ENCODE measurements around the gene TRAP1. TPM values are rescaled to one million over a fixed set of nuclear protein-coding genes. Genes with fewer than 3 reads are reported as not detected.

The TRAP1 gene
- total RNA-seq, 1 experiment from 2014 or later, result 274 TPM

DNA sequence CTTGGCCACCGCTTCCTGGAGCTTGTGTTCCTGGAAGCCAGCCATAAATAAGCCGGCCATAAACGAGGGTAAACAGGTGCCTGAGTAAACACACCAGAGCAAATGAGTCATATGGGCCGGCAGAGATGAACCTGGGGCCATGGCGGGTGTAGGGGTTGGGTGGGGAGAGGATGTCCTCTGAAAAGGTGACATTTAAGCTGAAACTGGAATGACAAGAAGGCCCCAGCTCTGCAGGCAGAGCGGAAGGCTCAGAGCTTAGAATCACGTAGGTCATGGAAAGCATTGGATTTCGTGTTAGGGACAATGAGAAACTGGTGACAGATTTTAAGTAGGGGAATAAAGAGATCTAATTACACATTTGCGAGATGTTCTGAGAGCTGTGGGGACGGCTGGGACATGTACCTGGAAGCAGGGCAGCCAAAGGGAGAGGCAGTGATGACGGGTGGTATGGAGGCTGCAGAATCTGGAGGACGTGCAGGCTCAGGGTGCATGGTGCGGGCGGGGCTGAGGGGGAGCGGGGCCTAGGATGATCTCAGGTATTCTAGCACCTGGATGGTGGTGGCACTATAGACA, 70.9 kb downstream of the TRAP1 start:
- CTCF ChIA-PET, result interaction anchor here (1.0 kb wide), 1 partner anchor 14 kb away, joined by 4 read pairs; no protein-coding TSS in a partner anchor
- H3K4me3 Mint-ChIP-seq (ENCODE audit: unreplicated experiment), result no peak overlapping the region
- peak; percentile 68 for DNase-seq (ENCODE audit: unreplicated experiment)
- H3K27me3 Mint-ChIP-seq (ENCODE audit: insufficient read depth, unreplicated experiment), result no peaks in the 10 kb centered on the region
- H3K4me1 Mint-ChIP-seq (ENCODE audit: insufficient read depth, unreplicated experiment), result peaks cover 13% of the 10 kb centered on the region
- POLR2A ChIA-PET, result no interaction called here
- H3K9me3 Mint-ChIP-seq (ENCODE audit: unreplicated experiment), result no peaks in the 10 kb centered on the region
- TF ChIP-seq, protein P1, sequence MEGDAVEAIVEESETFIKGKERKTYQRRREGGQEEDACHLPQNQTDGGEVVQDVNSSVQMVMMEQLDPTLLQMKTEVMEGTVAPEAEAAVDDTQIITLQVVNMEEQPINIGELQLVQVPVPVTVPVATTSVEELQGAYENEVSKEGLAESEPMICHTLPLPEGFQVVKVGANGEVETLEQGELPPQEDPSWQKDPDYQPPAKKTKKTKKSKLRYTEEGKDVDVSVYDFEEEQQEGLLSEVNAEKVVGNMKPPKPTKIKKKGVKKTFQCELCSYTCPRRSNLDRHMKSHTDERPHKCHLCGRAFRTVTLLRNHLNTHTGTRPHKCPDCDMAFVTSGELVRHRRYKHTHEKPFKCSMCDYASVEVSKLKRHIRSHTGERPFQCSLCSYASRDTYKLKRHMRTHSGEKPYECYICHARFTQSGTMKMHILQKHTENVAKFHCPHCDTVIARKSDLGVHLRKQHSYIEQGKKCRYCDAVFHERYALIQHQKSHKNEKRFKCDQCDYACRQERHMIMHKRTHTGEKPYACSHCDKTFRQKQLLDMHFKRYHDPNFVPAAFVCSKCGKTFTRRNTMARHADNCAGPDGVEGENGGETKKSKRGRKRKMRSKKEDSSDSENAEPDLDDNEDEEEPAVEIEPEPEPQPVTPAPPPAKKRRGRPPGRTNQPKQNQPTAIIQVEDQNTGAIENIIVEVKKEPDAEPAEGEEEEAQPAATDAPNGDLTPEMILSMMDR (IDR thresholded peaks at IDR 0.05; ENCODE audit: unreplicated experiment), result no peak
- peak overlapping the region; percentile 23 for H3K27ac Mint-ChIP-seq (ENCODE audit: low read depth, unreplicated experiment)
- intact Hi-C loops (cut with micrococcal nuclease), result no loop called here
- no peaks in the 10 kb centered on the region for H3K36me3 Mint-ChIP-seq (ENCODE audit: insufficient read depth, unreplicated experiment)
- no TSS peak for BruUV-seq (replicated peaks)

DNA sequence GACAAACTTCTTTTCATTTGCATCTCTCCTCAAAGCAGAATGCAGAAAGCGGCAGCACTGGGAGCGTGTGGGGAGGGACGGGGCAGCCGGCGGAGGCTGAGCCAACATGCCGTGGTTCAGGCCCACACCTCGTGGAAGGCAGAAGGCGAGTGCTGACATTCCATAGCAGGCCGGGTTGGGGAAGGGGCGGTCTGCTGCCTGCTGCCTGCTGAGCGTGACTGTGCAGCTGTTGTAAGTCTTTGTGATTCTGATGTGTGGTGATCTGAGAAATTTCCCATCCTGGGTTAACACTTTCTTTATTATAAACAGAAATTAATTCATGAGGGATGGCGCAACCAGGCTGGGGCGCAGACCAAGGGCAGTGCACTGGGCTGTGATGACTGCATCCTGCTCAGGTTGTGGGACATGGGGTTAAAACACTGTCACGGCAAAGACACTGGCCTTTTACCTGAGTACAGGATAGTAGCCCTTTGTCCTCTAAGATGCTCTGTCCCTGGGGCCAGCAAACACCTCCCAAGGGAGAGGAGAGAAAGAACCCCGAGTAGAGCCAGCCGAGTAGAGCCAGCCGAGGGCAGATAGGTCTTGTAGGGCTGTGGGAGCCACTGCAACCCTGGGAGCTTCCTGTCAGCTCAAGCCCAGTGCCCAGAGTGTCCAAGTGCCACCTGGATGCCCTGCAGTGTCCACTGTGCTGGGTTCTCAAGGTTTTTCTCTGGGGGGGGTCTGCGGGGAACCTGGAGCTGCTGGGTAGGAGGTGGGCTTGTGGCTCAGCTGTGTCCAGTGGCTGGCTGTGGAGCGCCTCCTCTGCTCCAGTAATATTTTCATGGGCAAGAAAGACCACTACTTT, 71.6 kb downstream of the TRAP1 start:
- H3K4me3 Mint-ChIP-seq (ENCODE audit: unreplicated experiment), result no peak overlapping the region
- no peaks in the 10 kb centered on the region for H3K9me3 Mint-ChIP-seq (ENCODE audit: unreplicated experiment)
- no peaks in the 10 kb centered on the region for H3K36me3 Mint-ChIP-seq (ENCODE audit: insufficient read depth, unreplicated experiment)
- TF ChIP-seq, protein P1 (IDR thresholded peaks at IDR 0.05; ENCODE audit: unreplicated experiment), result no peak
- intact Hi-C loops (cut with micrococcal nuclease), result no loop called here
- no peak for DNase-seq (ENCODE audit: unreplicated experiment)
- H3K4me1 Mint-ChIP-seq (ENCODE audit: insufficient read depth, unreplicated experiment), result peaks cover 13% of the 10 kb centered on the region
- no peaks in the 10 kb centered on the region for H3K27me3 Mint-ChIP-seq (ENCODE audit: insufficient read depth, unreplicated experiment)
- no TSS peak for BruUV-seq (replicated peaks)
- POLR2A ChIA-PET, result no interaction called here
- peak overlapping the region; percentile 23 for H3K27ac Mint-ChIP-seq (ENCODE audit: low read depth, unreplicated experiment)
- CTCF ChIA-PET, result no interaction called here

DNA sequence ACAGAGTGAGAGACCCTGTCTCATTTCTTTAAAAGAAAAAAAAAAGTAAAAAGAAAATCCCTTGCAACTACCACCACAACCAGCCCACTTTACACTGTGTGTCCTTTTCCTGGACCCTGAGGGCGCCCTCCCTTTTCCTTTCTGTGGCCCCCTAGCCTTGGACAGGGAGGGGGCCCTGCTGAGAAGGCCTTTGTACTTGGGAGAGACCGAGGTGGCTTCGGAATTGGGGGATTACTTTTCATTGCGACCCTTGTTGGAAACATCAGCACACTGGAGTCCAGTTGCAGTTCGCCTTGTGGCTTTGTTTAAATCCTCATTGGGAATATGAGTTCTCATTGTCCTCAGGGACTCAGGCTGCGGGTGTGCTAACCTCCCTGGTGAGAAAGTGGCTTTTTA, 72.2 kb downstream of the TRAP1 start:
- Mint-ChIP-seq H3K9me3 (ENCODE audit: unreplicated experiment) (no peaks in the 10 kb centered on the region), H3K27me3 (ENCODE audit: insufficient read depth, unreplicated experiment) (no peaks in the 10 kb centered on the region), H3K36me3 (ENCODE audit: insufficient read depth, unreplicated experiment) (no peaks in the 10 kb centered on the region), H3K4me3 (ENCODE audit: unreplicated experiment) (no peak overlapping the region), H3K27ac (ENCODE audit: low read depth, unreplicated experiment) (no peak overlapping the region), H3K4me1 (ENCODE audit: insufficient read depth, unreplicated experiment) (peaks cover 13% of the 10 kb centered on the region)
- intact Hi-C loops (cut with micrococcal nuclease), result no loop called here
- POLR2A ChIA-PET, result no interaction called here
- DNase-seq (ENCODE audit: unreplicated experiment), result no peak
- CTCF ChIA-PET, result no interaction called here
- BruUV-seq (replicated peaks), result no TSS peak
- TF ChIP-seq, protein P1 (IDR thresholded peaks at IDR 0.05; ENCODE audit: unreplicated experiment), result no peak

DNA sequence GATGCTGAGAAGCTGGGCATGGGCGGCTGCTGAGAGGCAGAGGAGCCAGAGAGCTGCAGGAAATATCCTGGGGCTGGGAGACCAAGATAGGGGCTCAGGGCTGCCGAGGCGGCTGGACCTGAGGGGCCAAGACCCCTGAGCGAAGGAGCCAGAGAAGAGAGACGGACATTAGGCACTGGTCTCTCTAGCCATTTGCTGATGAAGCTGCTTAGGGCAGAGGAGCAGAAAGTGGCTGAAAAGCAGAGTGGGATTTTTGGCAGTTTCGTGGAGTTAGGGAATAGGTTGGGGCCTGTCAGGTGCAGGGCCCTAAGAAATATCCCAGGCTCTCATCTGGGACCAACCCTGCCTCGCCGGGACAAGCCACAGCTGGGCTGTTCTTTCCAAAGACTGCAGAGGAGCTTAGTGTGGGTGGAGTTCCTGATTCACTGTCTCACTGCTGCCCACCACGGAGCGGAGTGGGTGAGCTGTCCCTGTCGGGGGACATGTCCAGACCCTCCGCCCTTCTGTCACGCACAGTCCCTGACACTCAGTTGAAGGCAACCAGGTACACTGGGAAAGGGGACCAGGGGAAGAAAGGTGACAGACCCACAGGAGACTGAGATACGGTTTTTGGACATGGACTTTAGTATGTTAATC, 74.1 kb downstream of the TRAP1 start:
- no peak overlapping the region for H3K27ac Mint-ChIP-seq (ENCODE audit: low read depth, unreplicated experiment)
- BruUV-seq (replicated peaks), result no TSS peak
- H3K4me3 Mint-ChIP-seq (ENCODE audit: unreplicated experiment), result no peak overlapping the region
- H3K4me1 Mint-ChIP-seq (ENCODE audit: insufficient read depth, unreplicated experiment), result peaks cover 13% of the 10 kb centered on the region
- TF ChIP-seq, protein P1 (IDR thresholded peaks at IDR 0.05; ENCODE audit: unreplicated experiment), result no peak
- no peaks in the 10 kb centered on the region for H3K36me3 Mint-ChIP-seq (ENCODE audit: insufficient read depth, unreplicated experiment)
- intact Hi-C loops (cut with micrococcal nuclease), result no loop called here
- no peaks in the 10 kb centered on the region for H3K9me3 Mint-ChIP-seq (ENCODE audit: unreplicated experiment)
- ChIA-PET CTCF (interaction anchor here (0.7 kb wide), 1 partner anchor 18 kb away, joined by 4 read pairs; no protein-coding TSS in a partner anchor), POLR2A (interaction anchor here (0.6 kb wide), 1 partner anchor 179 kb away, joined by 3 read pairs; no protein-coding TSS in a partner anchor)
- H3K27me3 Mint-ChIP-seq (ENCODE audit: insufficient read depth, unreplicated experiment), result no peaks in the 10 kb centered on the region
- DNase-seq (ENCODE audit: unreplicated experiment), result no peak

Measured in MCF 10A (cell line).